ENCODE results near the gene CCDC159.
"Not testable (repeated sequence)": the region's sequence is repeated elsewhere in the genome, so short reads cannot be mapped to it uniquely, and the experiment has no call there.

CCDC159 gene

DNA sequence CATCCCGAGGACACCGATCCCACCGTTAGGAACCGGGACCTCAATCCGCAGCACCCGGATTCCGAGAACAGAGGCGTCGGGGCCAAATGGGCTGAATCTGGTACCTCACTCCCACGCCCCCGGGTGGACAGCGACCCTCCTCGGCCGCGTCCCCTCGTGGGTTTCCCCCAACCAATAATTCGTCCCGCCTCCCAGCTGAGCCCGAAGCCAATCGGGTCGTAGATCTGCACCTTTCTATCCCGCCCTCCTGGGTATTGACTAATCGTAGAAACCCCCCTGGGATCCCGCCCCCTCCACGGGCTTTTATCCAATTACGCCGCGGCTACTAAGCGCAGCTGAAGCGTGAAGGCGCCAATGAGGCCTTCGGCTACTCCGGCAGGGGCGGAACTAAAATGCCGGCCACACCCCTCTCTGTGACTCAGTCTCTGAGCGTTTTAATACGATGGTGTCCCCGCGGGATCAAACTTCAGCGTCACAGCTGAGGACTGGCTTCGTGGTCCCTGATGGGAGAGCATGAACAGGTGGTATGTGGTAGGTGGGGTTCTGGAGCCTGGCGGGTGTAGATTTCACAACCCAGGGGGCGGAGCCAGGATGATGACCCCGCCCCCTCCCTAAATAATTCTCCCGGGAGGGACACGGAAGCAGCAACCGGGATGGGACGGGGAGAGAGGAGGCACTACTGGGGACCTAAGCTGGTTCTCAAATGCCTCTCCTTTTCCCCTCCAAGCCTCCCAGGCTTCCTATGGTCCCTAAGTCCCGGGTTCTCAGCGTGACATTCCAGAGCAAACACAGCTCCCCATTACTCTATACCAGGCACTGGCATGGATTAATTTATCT lies at the start of gene CCDC159, which contains the start of gene TMEM205:
TSS of gene CCDC159 (plus strand) at position 416 of the 837 bp plus-strand sequence. CDS start at position 504, 88 bp downstream.
TSS of gene TMEM205 (minus strand) at position 165 of the 837 bp plus-strand sequence. CDS start 649 bp downstream, outside the sequence.
- DNase-seq (ENCODE audit: extremely low spot score): peak; percentile 97
- ChIA-PET CTCF (interaction anchor here (0.9 to 2.6 kb wide), 7 partner anchors 13 to 190 kb away, joined by 3 to 11 read pairs (median 4); no protein-coding TSS in a partner anchor), POLR2A (interaction anchor here (0.5 to 1.6 kb wide), 3 partner anchors 29 to 67 kb away, joined by 5 to 6 read pairs (median 5); partner anchors contain the start of gene SWSAP1)
- TF ChIP-seq, protein P1, sequence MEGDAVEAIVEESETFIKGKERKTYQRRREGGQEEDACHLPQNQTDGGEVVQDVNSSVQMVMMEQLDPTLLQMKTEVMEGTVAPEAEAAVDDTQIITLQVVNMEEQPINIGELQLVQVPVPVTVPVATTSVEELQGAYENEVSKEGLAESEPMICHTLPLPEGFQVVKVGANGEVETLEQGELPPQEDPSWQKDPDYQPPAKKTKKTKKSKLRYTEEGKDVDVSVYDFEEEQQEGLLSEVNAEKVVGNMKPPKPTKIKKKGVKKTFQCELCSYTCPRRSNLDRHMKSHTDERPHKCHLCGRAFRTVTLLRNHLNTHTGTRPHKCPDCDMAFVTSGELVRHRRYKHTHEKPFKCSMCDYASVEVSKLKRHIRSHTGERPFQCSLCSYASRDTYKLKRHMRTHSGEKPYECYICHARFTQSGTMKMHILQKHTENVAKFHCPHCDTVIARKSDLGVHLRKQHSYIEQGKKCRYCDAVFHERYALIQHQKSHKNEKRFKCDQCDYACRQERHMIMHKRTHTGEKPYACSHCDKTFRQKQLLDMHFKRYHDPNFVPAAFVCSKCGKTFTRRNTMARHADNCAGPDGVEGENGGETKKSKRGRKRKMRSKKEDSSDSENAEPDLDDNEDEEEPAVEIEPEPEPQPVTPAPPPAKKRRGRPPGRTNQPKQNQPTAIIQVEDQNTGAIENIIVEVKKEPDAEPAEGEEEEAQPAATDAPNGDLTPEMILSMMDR (IDR thresholded peaks at IDR 0.05; ENCODE audit: control extremely low read depth, extremely low read depth, low read depth, missing control alignments): peak; percentile 26

DNA sequence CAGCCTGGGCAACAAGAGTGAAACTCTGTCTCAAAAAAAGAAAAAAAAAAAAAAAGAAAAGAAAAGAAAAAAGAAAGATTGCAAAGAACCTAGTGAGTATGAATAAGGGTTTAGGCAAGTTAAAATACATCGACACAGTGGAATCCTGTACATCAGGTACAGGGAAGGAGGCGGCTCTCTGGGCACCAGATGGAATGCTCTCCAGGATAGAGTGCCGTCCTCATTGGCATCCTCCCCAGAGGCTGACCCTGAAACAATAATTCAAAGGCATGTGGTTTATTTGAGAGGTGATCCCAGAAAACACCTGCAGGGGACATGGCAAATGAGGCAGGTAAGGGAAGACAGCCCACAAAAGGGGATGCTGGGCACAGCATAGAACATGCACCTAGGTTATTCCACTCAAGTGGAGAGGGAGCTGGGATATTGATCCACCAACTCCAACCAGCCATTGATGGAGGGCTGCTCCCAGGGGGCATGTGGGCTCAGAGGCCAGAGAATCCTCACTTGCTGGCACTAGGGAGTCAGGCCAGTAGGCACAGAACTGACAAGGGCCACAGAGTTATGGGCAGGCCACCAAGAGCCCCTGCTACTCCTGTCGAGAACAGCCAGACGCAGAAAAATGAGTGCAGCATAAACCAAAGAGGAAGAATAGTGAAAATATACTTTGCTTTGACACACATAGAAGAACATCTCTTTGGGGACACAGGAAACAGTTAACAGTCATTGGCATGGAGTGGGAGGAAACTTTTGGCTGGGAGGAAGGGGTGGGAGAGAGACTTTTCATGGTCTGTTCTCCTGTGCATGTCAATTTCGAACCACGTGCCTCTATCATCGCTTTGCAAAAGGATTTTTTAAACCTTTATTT lies 46.1 kb upstream of the CCDC159 start:
- ChIA-PET POLR2A (no interaction called here), CTCF (interaction anchor here (1.5 kb wide), 1 partner anchor 10 kb away, joined by 3 read pairs; no protein-coding TSS in a partner anchor)
- DNase-seq (ENCODE audit: extremely low spot score): no peak
- TF ChIP-seq, protein P1 (IDR thresholded peaks at IDR 0.05; ENCODE audit: control extremely low read depth, extremely low read depth, low read depth, missing control alignments): no peak

GRCh38 chr19:11300811-11301120 lies 45.6 kb upstream of the CCDC159 start:
- ChIA-PET CTCF (interaction anchor here (1.5 kb wide), 1 partner anchor 9 kb away, joined by 3 read pairs; no protein-coding TSS in a partner anchor), POLR2A (no interaction called here)
- no peak for DNase-seq (ENCODE audit: extremely low spot score)
- TF ChIP-seq, protein P1 (IDR thresholded peaks at IDR 0.05; ENCODE audit: control extremely low read depth, extremely low read depth, low read depth, missing control alignments): no peak

DNA sequence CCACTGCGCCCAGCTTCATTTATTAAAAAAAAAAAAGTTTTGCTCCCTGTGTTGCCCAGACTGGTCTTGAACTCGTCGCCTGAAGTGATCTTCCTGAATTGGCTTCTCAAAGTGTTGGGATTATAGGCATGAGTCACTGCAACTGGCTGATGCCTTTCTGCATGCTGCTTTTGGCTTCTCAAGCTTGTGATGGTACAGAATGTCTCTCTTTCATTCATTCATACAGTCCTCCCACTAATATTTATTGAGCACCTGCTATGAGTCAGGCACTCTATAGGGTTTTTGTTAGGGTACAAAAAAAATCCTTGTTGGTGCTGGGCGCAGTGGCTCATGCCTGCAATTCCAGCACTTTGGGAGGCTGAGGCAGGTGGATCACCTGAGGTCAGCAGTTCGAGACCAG lies 41.4 kb upstream of the CCDC159 start:
- POLR2A ChIA-PET: no interaction called here
- TF ChIP-seq, protein P1 (IDR thresholded peaks at IDR 0.05; ENCODE audit: control extremely low read depth, extremely low read depth, low read depth, missing control alignments): no peak
- no peak for DNase-seq (ENCODE audit: extremely low spot score)
- CTCF ChIA-PET: interaction anchor here (1.0 to 1.5 kb wide), 2 partner anchors 14 to 16 kb away, joined by 3 to 4 read pairs; no protein-coding TSS in a partner anchor

DNA sequence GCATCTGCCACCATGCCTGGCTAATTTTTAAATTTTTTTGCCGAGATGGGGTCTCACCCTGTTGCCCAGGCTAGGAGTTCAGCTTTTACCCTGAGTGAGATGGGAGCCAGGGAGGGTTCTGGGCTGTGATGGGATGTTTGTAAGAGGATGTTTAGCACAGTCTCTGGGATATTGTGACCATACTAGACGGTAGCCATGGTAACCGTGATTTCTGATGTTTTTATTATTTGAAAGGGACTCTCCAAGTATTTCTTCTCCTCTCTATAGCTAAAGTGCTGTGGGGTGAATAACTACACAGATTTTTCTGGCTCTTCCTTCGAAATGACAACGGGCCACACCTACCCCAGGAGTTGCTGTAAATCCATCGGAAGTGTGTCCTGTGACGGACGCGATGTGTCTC lies 40.0 kb upstream of the CCDC159 start:
- CTCF ChIA-PET: interaction anchor here (1.3 to 2.3 kb wide), 6 partner anchors 12 to 129 kb away, joined by 3 to 5 read pairs (median 5); partner anchors contain the start of genes ODAD3 and PRKCSH
- TF ChIP-seq, protein P1 (IDR thresholded peaks at IDR 0.05; ENCODE audit: control extremely low read depth, extremely low read depth, low read depth, missing control alignments): no peak
- POLR2A ChIA-PET: no interaction called here
- DNase-seq (ENCODE audit: extremely low spot score): no peak

DNA sequence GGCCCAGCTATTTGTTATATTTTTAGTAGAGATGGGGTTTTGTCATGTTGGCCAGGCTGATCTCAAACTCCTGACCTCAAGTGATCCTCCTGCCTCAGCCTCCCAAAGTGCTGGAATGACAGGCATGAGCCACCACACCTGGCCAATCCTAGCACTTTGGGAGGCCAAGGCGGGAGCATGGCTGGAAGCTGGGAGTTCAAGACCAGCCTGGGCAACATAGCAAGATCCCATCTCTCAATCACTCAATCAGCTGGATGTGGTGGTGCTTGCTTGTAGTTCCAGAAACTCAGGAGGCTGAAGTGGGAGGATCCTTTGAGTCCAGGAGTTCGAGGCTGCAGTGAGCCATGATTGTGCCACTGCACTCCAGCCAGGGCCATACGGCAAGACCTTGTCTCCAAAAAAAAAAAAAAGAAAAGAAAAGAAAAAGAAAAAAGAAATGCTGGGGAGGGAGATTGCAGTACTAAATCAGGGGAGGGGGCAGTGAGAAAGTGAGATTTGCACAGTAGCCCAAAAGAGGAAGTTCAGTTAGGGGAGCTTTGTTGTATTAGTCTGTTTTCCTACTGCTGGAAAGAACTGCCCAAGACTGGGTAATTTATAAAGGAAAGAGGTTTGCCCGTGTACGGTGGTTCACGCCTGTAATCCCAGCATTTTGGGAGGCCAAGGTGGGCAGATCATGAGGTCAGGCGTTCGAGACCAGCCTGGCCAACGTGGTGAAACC lies 25.9 kb upstream of the CCDC159 start:
- DNase-seq (ENCODE audit: extremely low spot score); POLR2A ChIA-PET: not testable (repeated sequence)
- CTCF ChIA-PET: interaction anchor here (1.6 kb wide), 1 partner anchor 28 kb away, joined by 3 read pairs; no protein-coding TSS in a partner anchor
